GM12801 (cell line): ENCODE data around the gene UTF1.

Experiments used
- TF ChIP-seq, protein P1 (sequence below): IDR thresholded peaks from one replicate; pipeline ENCODE4 v1.5.1; 2011; ENCODE audit warnings: control low read depth; ENCODE audit not compliant: insufficient read length; ENCODE audit errors: extremely low read depth

UTF1 gene

DNA sequence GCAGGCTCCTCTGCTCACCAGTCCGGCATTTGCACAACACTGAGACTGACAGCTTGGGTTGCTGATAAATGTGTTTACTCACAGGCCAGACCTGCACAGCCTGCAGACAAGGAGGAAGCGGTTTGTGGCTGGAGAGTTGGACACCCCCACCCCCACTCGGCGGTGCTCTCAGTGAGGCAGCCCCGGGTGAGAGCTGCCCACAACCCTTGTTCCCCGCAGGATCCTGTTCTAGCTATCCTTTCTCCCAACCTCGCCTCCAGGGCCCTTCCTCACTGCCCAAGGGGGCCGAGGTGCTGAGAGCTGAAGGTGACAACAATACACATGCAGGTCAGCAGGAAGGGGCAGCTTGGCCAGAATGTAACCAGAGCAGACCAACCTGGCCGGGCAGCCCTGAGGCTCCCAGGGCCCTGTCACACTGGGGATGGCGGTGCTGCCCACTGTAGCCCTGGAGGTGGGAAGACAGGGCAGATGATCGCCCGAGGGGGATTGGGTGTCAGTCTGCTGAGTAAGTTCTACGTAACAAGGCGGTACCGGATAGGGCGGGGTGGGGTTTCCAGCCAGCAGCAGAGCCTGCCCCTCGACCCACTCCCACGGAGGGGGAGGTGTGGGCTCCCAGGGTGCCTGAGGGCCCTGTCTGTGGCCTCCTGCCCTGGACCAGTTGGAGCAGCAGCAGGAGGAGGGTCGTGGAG is 48.7 kb downstream of the UTF1 start:
- TF ChIP-seq, protein P1, sequence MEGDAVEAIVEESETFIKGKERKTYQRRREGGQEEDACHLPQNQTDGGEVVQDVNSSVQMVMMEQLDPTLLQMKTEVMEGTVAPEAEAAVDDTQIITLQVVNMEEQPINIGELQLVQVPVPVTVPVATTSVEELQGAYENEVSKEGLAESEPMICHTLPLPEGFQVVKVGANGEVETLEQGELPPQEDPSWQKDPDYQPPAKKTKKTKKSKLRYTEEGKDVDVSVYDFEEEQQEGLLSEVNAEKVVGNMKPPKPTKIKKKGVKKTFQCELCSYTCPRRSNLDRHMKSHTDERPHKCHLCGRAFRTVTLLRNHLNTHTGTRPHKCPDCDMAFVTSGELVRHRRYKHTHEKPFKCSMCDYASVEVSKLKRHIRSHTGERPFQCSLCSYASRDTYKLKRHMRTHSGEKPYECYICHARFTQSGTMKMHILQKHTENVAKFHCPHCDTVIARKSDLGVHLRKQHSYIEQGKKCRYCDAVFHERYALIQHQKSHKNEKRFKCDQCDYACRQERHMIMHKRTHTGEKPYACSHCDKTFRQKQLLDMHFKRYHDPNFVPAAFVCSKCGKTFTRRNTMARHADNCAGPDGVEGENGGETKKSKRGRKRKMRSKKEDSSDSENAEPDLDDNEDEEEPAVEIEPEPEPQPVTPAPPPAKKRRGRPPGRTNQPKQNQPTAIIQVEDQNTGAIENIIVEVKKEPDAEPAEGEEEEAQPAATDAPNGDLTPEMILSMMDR: no peak

DNA sequence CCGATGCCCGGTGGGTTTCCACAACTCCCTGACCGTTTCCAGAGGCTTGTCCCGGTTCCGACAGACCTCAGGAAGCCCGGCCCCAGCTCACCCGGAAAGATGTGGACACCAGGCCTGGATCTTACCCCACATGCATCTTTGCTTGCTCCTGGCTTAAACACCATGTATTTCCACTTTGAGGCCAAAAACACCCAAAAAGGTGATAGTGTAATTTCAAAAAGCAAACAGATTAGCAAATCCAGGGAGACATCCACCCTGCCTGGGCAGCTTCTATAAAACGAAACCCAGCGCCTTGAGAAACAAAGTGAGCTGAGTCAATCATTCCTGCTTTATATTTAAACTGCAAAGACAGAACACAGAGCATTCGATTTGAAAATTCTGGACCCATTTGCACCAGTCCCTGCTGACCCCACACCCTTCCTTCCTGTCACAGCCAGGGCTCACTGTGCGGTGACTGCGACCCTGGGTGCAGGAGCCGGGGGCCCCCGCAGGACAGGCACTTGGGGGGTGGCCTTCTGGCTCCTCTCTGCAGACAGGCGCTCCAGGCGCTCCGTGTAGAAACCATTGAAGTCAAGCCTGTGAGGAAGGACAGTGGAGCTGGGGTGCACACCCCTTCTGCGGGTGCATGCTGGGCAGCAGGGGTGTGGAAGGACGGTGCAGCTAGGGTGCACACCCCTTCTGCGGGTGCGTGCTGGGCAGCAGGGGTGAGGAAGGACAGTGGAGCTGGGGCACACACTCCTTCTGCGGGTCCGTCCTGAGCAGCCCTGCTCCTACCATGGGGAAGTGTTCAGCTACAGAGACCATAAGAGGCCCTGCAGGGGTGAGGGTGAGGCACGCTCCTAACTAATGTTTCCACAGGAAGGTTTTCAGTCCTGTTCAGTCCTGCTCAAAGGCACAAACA is 49.6 kb downstream of the UTF1 start:
- TF ChIP-seq, protein P1: no peak

DNA sequence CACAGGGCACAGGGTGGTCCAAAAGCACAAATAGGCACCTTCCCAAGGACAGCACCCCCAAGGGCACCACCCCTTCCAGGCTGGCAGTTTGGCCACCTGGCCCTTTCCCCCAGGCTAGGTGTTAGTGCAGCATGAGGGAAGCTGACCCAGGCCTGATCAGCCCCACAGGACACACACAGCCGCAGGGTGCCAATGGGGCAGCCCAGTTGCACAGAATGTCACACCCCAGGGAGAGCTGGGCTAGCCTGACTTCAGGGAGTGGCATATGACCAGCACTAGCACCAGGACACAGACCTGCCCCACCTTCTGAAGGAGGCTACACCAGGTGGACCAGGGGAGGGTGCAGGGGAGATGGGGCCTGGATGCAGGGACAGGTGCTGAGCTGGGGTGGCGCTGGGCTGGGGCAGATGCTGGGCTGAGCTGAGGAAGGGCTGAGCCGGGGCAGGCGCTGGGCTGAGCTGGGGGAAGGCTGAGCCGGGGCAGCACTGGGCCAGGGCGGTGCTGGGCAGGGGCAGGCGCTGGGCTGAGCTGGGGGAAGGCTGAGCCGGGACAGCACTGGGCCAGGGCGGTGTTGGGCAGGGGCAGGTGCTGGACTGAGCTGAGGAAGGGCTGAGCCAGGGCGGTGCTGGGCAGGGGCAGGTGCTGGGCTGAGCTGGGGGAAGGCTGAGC is 50.5 kb downstream of the UTF1 start:
- TF ChIP-seq, protein P1: no peak

DNA sequence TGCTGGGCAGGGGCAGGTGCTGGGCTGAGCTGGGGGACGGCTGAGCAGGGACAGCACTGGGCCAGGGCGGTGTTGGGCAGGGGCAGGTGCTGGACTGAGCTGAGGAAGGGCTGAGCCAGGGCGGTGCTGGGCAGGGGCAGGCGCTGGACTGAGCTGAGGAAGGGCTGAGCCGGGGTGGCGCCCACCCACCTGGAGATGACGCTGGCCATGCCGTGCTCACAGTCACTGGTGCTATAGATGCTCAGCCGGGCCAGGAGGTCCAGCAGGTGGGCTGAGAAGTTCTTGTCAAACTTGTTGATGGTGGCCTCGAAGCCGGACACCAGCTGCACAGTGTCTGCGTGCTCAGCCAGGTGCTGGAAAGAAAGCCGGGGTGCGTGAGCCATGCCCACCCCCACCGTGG is 51.1 kb downstream of the UTF1 start:
- TF ChIP-seq, protein P1: no peak
